K562 (cell line): ENCODE measurements around the gene PPIF. TPM values are rescaled to one million over a fixed set of nuclear protein-coding genes. Genes with fewer than 3 reads are reported as not detected.

ENCODE experiments used
- ATAC-seq: fragments of 200-7000 bp; cut with Tn5 transposase; 3 replicates; pipeline ENCODE4 v1.9.1; 2020; ENCODE audit warnings: moderate library complexity
- BruUV-seq: library from RNA; stranded (reverse); fragments of 400-500 nt; replicated peaks from 2 replicates; lab custom pipeline; 2021; lab: Mats Ljungman, UMichigan
- CTCF ChIA-PET: fragments of 300-600 bp; formaldehyde crosslinking; extraction: SDS; loops from one replicate; lab custom pipeline; 2021; ENCODE audit warnings: low intra/inter-chr PET ratio; lab: Yijun Ruan, JAX
- POLR2A ChIA-PET: fragments of 300-600, 350-650 bp; sonication (Branson Sonifier 250); formaldehyde crosslinking; extraction: SDS; loops from one replicate; lab custom pipeline; 2021; ENCODE audit warnings: antibody characterized with exemption, inconsistent platforms; lab: Yijun Ruan, JAX
- DNase-seq, 4 experiments: peaks; one replicate each; pipeline versions ENCODE4 v3.0.0 to v3.0.0-alpha.2; 2011 to 2018; ENCODE audit warnings: low spot score in 3 of 4, mixed read lengths in 3 of 4; ENCODE audit errors: extremely low read depth in 1 of 4
- FAIRE-seq: peaks from 2 replicates; lab custom pipeline; 2011; peaks lifted over from hg19 to GRCh38; lab: Jason Lieb, UNC
- H2AFZ ChIP-seq: 2 replicates; pipeline ENCODE4 v1.6.0; 2011; ENCODE audit warnings: low read depth, low read length, control low read depth, inconsistent platforms
- H3K27ac ChIP-seq: fragments of 200-600 bp; 3 replicates; pipeline ENCODE4 v1.8.0; 2011; ENCODE audit warnings: low read depth, mild to moderate bottlenecking, control low read depth, inconsistent platforms, low read length, moderate library complexity, mixed read lengths; ENCODE audit errors: extremely low read depth
- H3K27me3 ChIP-seq, 2 experiments: fragments of 300-600 bp in 1 of 2; 2 replicates in 1 of 2; 3 replicates in 1 of 2; pipeline versions ENCODE4 v1.6.0 to v1.8.0; 2011; ENCODE audit warnings: inconsistent platforms in 2 of 2, low read length in 2 of 2, mild to moderate bottlenecking in 1 of 2, mixed read lengths in 1 of 2, moderate library complexity in 1 of 2; ENCODE audit not compliant: control insufficient read depth in 2 of 2, insufficient read depth in 2 of 2
- H3K36me3 ChIP-seq: fragments of 300-600 bp; 3 replicates; pipeline ENCODE4 v1.8.0; 2011; ENCODE audit warnings: mild to moderate bottlenecking, low read length, inconsistent platforms; ENCODE audit not compliant: control insufficient read depth, insufficient read depth
- H3K4me1 ChIP-seq, 2 experiments: fragments of 200-600 bp in 1 of 2; replicated peaks in 1 of 2; 2 replicates in 1 of 2; 3 replicates in 1 of 2; pipeline versions ENCODE4 v1.5.1 to v1.8.0; 2011; ENCODE audit warnings: inconsistent platforms in 2 of 2, low read length in 2 of 2, mild to moderate bottlenecking in 1 of 2, mixed read lengths in 1 of 2, moderate library complexity in 1 of 2; ENCODE audit not compliant: control insufficient read depth in 2 of 2, insufficient read depth in 2 of 2
- H3K4me2 ChIP-seq: 2 replicates; pipeline ENCODE4 v1.6.1; 2011; ENCODE audit warnings: low read length, control low read depth, inconsistent platforms, mixed read lengths; ENCODE audit not compliant: insufficient read depth
- H3K4me3 ChIP-seq: fragments of 200-600 bp; sonication (generic), shearing (Covaris generic); 2 replicates; pipeline ENCODE4 v1.5.1; 2016; ENCODE audit warnings: control low read depth, inconsistent platforms
- H3K79me2 ChIP-seq: fragments of 200-600 bp; 3 replicates; pipeline ENCODE4 v1.8.0; 2011; ENCODE audit warnings: low read length, inconsistent platforms; ENCODE audit not compliant: control insufficient read depth, insufficient read depth
- H3K9ac ChIP-seq, 2 experiments: 2 replicates each; pipeline versions ENCODE4 v1.6.0 to v1.6.1; 2011; ENCODE audit warnings: low read depth in 2 of 2, low read length in 2 of 2, control low read depth in 1 of 2, inconsistent platforms in 1 of 2, mild to moderate bottlenecking in 1 of 2, mixed read lengths in 1 of 2; ENCODE audit not compliant: insufficient read depth in 1 of 2
- H3K9me1 ChIP-seq: one replicate; pipeline ENCODE4 v1.6.0; 2011; ENCODE audit warnings: inconsistent platforms, mild to moderate bottlenecking, low read length, moderate library complexity; ENCODE audit not compliant: control insufficient read depth, insufficient read depth
- H3K9me3 ChIP-seq: replicated peaks from 2 replicates; pipeline ENCODE4 v1.5.1; 2011; ENCODE audit warnings: low read depth, low read length, inconsistent platforms; ENCODE audit not compliant: control insufficient read depth, insufficient read depth
- H4K20me1 ChIP-seq: replicated peaks from 2 replicates; pipeline ENCODE4 v1.6.1; 2011; ENCODE audit warnings: low read length, inconsistent platforms, mixed read lengths; ENCODE audit not compliant: control insufficient read depth, insufficient read depth
- ELF4 ChIP-seq: fragments of 450-650 bp; formaldehyde crosslinking; IDR thresholded peaks from 2 replicates; pipeline ENCODE4 v1.4.0; 2022; ENCODE audit warnings: missing genetic modification characterization
- ERF ChIP-seq: fragments of 450-650 bp; formaldehyde crosslinking; IDR thresholded peaks from 2 replicates; pipeline ENCODE4 v1.4.0; 2020; ENCODE audit warnings: mild to moderate bottlenecking, mixed read lengths
- POLR2G ChIP-seq: fragments of 200-400 bp; formaldehyde crosslinking; IDR thresholded peaks from 2 replicates; pipeline ENCODE4 v1.6.1; 2017; ENCODE audit warnings: low read depth, mild to moderate bottlenecking, antibody characterized with exemption, low read length, moderate library complexity
- STAG1 ChIP-seq: sonication (generic); formaldehyde crosslinking; IDR thresholded peaks from 2 replicates; pipeline ENCODE4 v1.5.0; 2020; ENCODE audit warnings: missing genetic modification reagents, borderline replicate concordance
- ZBTB5 ChIP-seq: fragments of 450-650 bp; IDR thresholded peaks from 2 replicates; pipeline ENCODE4 v1.6.1; 2017; ENCODE audit warnings: antibody characterized with exemption
- ZBTB9 ChIP-seq: fragments of 450-650 bp; formaldehyde crosslinking; IDR thresholded peaks from 2 replicates; pipeline ENCODE4 v1.4.0; 2020; ENCODE audit warnings: mild to moderate bottlenecking, moderate library complexity
- WGBS: fragments of 100-300 bp; shearing (Covaris generic); methylation state at CpG from one replicate; pipeline ENCODE4 v1.1.6; 2016; ENCODE audit warnings: low coverage, mixed read lengths; ENCODE audit not compliant: insufficient coverage; ENCODE audit errors: missing lambda C conversion rate; 5-methylcytosine and 5-hydroxymethylcytosine counted together
- in situ Hi-C: fragments of 300-500 bp; cut with MboI; formaldehyde crosslinking; loops from 4 replicates; pipeline ENCODE4 v1.15.0; 2018; ENCODE audit warnings: inconsistent platforms, mixed read lengths
- intact Hi-C: fragments of 100-400 bp; cut with micrococcal nuclease; formaldehyde crosslinking; loops from 2 replicates; pipeline ENCODE4 v1.14.2; 2022
- polyA plus RNA-seq, 8 experiments: library from polyadenylated mRNA; depleted of rRNA in 4 of 8; stranded (reverse) in 5 of 8; unstranded in 3 of 8; fragments of >200 nt; fragmentation: Nextera tagmentation in 2 of 8; fragmentation: Illumina TruSeq in 1 of 8; extraction: Ambion mirVana in 2 of 8; extraction: Trizol in 1 of 8; gene quantifications; 2 replicates each; pipeline versions ENCODE4 v1.2.1 to v1.2.3, GENCODE V29; 2011 to 2014; ENCODE audit warnings: inconsistent platforms in 1 of 8, missing spikeins in 1 of 8
- total RNA-seq, 7 experiments: library from RNA; depleted of rRNA in 6 of 7; stranded (reverse); fragments of >200 nt in 6 of 7; fragmentation: Illumina TruSeq in 2 of 7; extraction: Trizol in 2 of 7; gene quantifications; 2 replicates each; pipeline versions ENCODE4 v1.2.1 to v1.2.3, GENCODE V29; 2011 to 2021; ENCODE audit warnings: low replicate concordance in 1 of 7

PPIF gene
- total and polyA plus RNA-seq, 9 of the 15 experiments (the other 6 are each of a cell fraction or from before 2014, with no cell fraction given): 40.9 to 287 (median 117) TPM

GRCh38 chr10:79386637-79387465 lies 39.6 kb downstream of the PPIF start:
- ChIA-PET POLR2A (interaction anchor here (0.5 kb wide), 1 partner anchor 86 kb away, joined by 3 read pairs; no protein-coding TSS in a partner anchor), CTCF (no interaction called here)
- 67% methylated on average over 24 of the region's 24 CpGs for WGBS
- no peak for ATAC-seq
- Histone ChIP-seq H3K36me3 (no peaks in the 10 kb centered on the region), H3K4me2 (no peak overlapping the region), H3K9me1 (peaks cover 5% of the 10 kb centered on the region), H3K4me3 (no peak overlapping the region), H2AFZ (no peak overlapping the region), H3K4me1 (peaks cover 38 to 67% of the 10 kb centered on the region in 2 experiments), H3K79me2 (no peaks in the 10 kb centered on the region), H3K9ac (peak overlapping the region in 1 of 2 experiments; percentile 68; a peak in 2 of 4 replicates), H3K27me3 (0 out of 5 replicates have a peak, but pooled peaks cover 0 to under 1% of the 10 kb centered on the region in 2 experiments), H3K9me3 (no peaks in the 10 kb centered on the region), H3K27ac (no peak overlapping the region), H4K20me1 (no peaks in the 10 kb centered on the region)
- intact Hi-C loops: no loop called here
- BruUV-seq: no TSS peak
- in situ Hi-C loops: no loop called here
- TF ChIP-seq STAG1 (CRISPR knock-in tag): no peak
- no peak for TF ChIP-seq ZBTB9 (CRISPR knock-in tag)
- TF ChIP-seq POLR2G: no peak
- no peak for TF ChIP-seq ZBTB5
- no peak for TF ChIP-seq ERF (CRISPR knock-in tag)
- TF ChIP-seq ELF4 (CRISPR knock-in tag): no peak
- DNase-seq: peak in 1 of 4 experiments; percentile 17
- FAIRE-seq: no peak
